Smooth muscle cell (in vitro differentiated cells): ENCODE results near the gene POLN. TPM values are rescaled to one million over a fixed set of nuclear protein-coding genes. Genes with fewer than 3 reads are reported as not detected.

Experiments
- DNase-seq: peaks from one replicate; lab custom pipeline; 2025; ENCODE audit not compliant: unreplicated experiment; lab: John Stamatoyannopoulos, UW
- H2AFZ ChIP-seq: fragments of 200-600 bp; sonication (generic); 2 replicates; pipeline ENCODE4 v1.6.0; 2016; ENCODE audit warnings: antibody characterized with exemption, low read depth, mild to moderate bottlenecking
- H3F3A ChIP-seq: fragments of 200-600 bp; sonication (generic); 2 replicates; pipeline ENCODE4 v1.6.0; 2017; ENCODE audit warnings: antibody characterized with exemption, low read depth
- H3K27ac ChIP-seq: fragments of 200-600 bp; sonication (generic); 2 replicates; pipeline ENCODE4 v1.5.1; 2016; ENCODE audit warnings: low read depth, mild to moderate bottlenecking
- H3K27me3 ChIP-seq: fragments of 200-600 bp; sonication (generic); 2 replicates; pipeline ENCODE4 v1.6.1; 2016; ENCODE audit warnings: low read depth, mild to moderate bottlenecking
- H3K36me3 ChIP-seq: fragments of 200-600 bp; sonication (generic); 2 replicates; pipeline ENCODE4 v1.5.1; 2016; ENCODE audit warnings: low read depth
- H3K4me1 ChIP-seq: fragments of 200-600 bp; sonication (generic); 2 replicates; pipeline ENCODE4 v1.5.1; 2016; ENCODE audit warnings: low read depth
- H3K4me2 ChIP-seq: fragments of 200-600 bp; sonication (generic); 2 replicates; pipeline ENCODE4 v1.6.0; 2016; ENCODE audit warnings: mild to moderate bottlenecking
- H3K4me3 ChIP-seq: fragments of 200-600 bp; sonication (generic); 2 replicates; pipeline ENCODE4 v1.5.1; 2016; ENCODE audit warnings: mild to moderate bottlenecking
- H3K79me2 ChIP-seq: fragments of 200-600 bp; sonication (generic); 2 replicates; pipeline ENCODE4 v1.6.0; 2016; ENCODE audit warnings: low read depth, mild to moderate bottlenecking
- H3K9ac ChIP-seq: fragments of 200-600 bp; sonication (generic); 2 replicates; pipeline ENCODE4 v1.6.0; 2016; ENCODE audit warnings: low read depth
- H3K9me3 ChIP-seq: fragments of 200-600 bp; sonication (generic); replicated peaks from 2 replicates; pipeline ENCODE4 v1.5.1; 2016; ENCODE audit warnings: low read depth
- H4K20me1 ChIP-seq: fragments of 200-600 bp; sonication (generic); 2 replicates; pipeline ENCODE4 v1.6.0; 2016; ENCODE audit warnings: low read depth
- CTCF ChIP-seq: fragments of 200-600 bp; sonication (generic); IDR thresholded peaks from 2 replicates; pipeline ENCODE4 v1.5.1; 2017; ENCODE audit warnings: borderline replicate concordance, mild to moderate bottlenecking, antibody characterized with exemption; ENCODE audit not compliant: insufficient read depth, poor library complexity, severe bottlenecking
- WGBS: methylation state at CpG from one replicate; pipeline ENCODE4 v1.1.7; 2016; ENCODE audit warnings: low lambda C conversion rate; 5-methylcytosine and 5-hydroxymethylcytosine counted together
- polyA plus RNA-seq: library from polyadenylated mRNA; unstranded; fragments of >200 nt; fragmentation: Nextera tagmentation; extraction: Ambion mirVana; gene quantifications from 2 replicates; pipeline ENCODE4 v1.2.1, GENCODE V29; 2016
- total RNA-seq: library from RNA; depleted of rRNA; stranded (reverse); fragments of >200 nt; gene quantifications from 2 replicates; pipeline ENCODE4 v1.2.3, GENCODE V29; 2014

POLN gene
- total and polyA plus RNA-seq, 2 experiments from 2014 or later = 0.35 to 3.0 TPM

- no peak for DNase-seq
- H3K27me3 ChIP-seq = no peaks in the 10 kb centered on the region
- H3K9me3 ChIP-seq = no peaks in the 10 kb centered on the region
- H3F3A ChIP-seq = no peaks in the 10 kb centered on the region
- H3K4me1 ChIP-seq = no peaks in the 10 kb centered on the region
- no peak overlapping the region for H3K4me2 ChIP-seq
- no peak overlapping the region for H3K9ac ChIP-seq
- no peak for TF ChIP-seq CTCF
- H3K4me3 ChIP-seq = no peak overlapping the region
- H3K36me3 ChIP-seq = no peaks in the 10 kb centered on the region
- no peak overlapping the region for H2AFZ ChIP-seq
- H4K20me1 ChIP-seq = no peaks in the 10 kb centered on the region
- 85% methylated on average over 22 of the region's 22 CpGs for WGBS
- no peak overlapping the region for H3K27ac ChIP-seq
- no peaks in the 10 kb centered on the region for H3K79me2 ChIP-seq
Observed at GRCh38 chr4:2070421-2071251, 171.3 kb downstream of the POLN start.

GRCh38 chr4:2069986-2070385, 171.9 kb downstream of the POLN start:
- DNase-seq = no peak
- Histone ChIP-seq H4K20me1 (no peaks in the 10 kb centered on the region), H3K4me3 (no peak overlapping the region), H3K36me3 (no peaks in the 10 kb centered on the region), H3K27ac (no peak overlapping the region), H3K4me1 (no peaks in the 10 kb centered on the region), H3F3A (no peaks in the 10 kb centered on the region), H3K79me2 (no peaks in the 10 kb centered on the region), H3K9me3 (no peaks in the 10 kb centered on the region), H2AFZ (no peak overlapping the region), H3K27me3 (no peaks in the 10 kb centered on the region), H3K9ac (no peak overlapping the region), H3K4me2 (no peak overlapping the region)
- no peak for TF ChIP-seq CTCF
- 85% methylated on average over 14 of the region's 14 CpGs for WGBS

GRCh38 chr4:2069161-2069971, 172.6 kb downstream of the POLN start:
- H3K79me2 ChIP-seq = no peaks in the 10 kb centered on the region
- H3K9ac ChIP-seq = no peak overlapping the region
- TF ChIP-seq CTCF = no peak
- H3K27me3 ChIP-seq = no peaks in the 10 kb centered on the region
- no peak for DNase-seq
- H3K4me3 ChIP-seq = no peak overlapping the region
- H3K9me3 ChIP-seq = no peaks in the 10 kb centered on the region
- H4K20me1 ChIP-seq = no peaks in the 10 kb centered on the region
- 89% methylated on average over 16 of the region's 17 CpGs for WGBS
- H3K4me1 ChIP-seq = no peaks in the 10 kb centered on the region
- no peaks in the 10 kb centered on the region for H3K36me3 ChIP-seq
- no peak overlapping the region for H3K4me2 ChIP-seq
- H3K27ac ChIP-seq = no peak overlapping the region
- no peaks in the 10 kb centered on the region for H3F3A ChIP-seq
- H2AFZ ChIP-seq = no peak overlapping the region
